Stimulated activated effector memory CD8-positive, alpha-beta T cell treated with anti-CD3 and anti-CD28 coated beads, Interleukin-12 subunit alpha, Interleukin-12 subunit beta, amount 100 ng/mL, for 72 hours (primary cell): Measurements from ENCODE around the gene REX1BD.

Source experiments
- ATAC-seq: fragments of 150-1000 bp; cut with Tn5 transposase; 2 replicates; pipeline ENCODE4 v1.10.0; 2021
- DNase-seq, 2 donors: peaks; one replicate each; pipeline ENCODE4 v3.0.0; 2021 to 2022; ENCODE audit warnings: low spot score in 2 of 2
- H3K27ac Mint-ChIP-seq: one replicate; pipeline ENCODE4 v1.8.0; 2022; ENCODE audit warnings: mild to moderate bottlenecking, mixed read lengths
- H3K36me3 Mint-ChIP-seq: one replicate; pipeline ENCODE4 v1.8.0; 2022; ENCODE audit warnings: mild to moderate bottlenecking, mixed read lengths
- H3K4me1 Mint-ChIP-seq: one replicate; pipeline ENCODE4 v1.8.0; 2022; ENCODE audit warnings: mixed read lengths
- H3K4me3 Mint-ChIP-seq: one replicate; pipeline ENCODE4 v1.8.0; 2022; ENCODE audit warnings: mild to moderate bottlenecking, mixed read lengths
- H3K9me3 Mint-ChIP-seq: one replicate; pipeline ENCODE4 v1.8.0; 2022; ENCODE audit warnings: mixed read lengths

The REX1BD gene

GRCh38 chr19:18566953-18567352, 21.6 kb upstream of the REX1BD start:
- H3K27ac Mint-ChIP-seq = no peak overlapping the region
- ATAC-seq (no peak), DNase-seq (no peak)
- peaks cover 9% of the 10 kb centered on the region for H3K4me1 Mint-ChIP-seq
- no peak overlapping the region for H3K4me3 Mint-ChIP-seq
- no peaks in the 10 kb centered on the region for H3K9me3 Mint-ChIP-seq
- peaks cover 100% of the 10 kb centered on the region for H3K36me3 Mint-ChIP-seq

DNA sequence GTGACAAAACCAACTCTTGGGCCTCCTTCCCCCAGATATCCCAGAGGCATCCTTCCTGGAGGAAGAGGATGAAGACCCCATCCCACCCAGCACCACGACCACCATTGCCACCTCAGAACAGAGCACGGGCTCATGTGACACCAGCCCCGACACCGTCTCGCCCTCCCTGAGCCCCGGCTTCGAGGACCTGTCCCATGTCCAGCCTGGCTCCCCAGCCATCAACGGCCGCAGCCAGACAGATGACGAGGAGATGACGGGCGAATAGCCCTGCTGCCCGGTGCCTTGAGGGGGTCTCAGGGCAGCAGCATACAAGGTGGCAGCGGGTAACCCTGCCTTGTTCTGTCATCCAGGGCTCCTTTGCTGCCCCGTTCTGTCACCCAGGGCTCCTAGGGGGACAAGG, 20.2 kb upstream of the REX1BD start:
- no peak for DNase-seq
- H3K4me3 Mint-ChIP-seq = no peak overlapping the region
- no peak for ATAC-seq
- no peak overlapping the region for H3K27ac Mint-ChIP-seq
- peaks cover 21% of the 10 kb centered on the region for H3K4me1 Mint-ChIP-seq
- no peaks in the 10 kb centered on the region for H3K9me3 Mint-ChIP-seq
- H3K36me3 Mint-ChIP-seq = peaks cover 100% of the 10 kb centered on the region

DNA sequence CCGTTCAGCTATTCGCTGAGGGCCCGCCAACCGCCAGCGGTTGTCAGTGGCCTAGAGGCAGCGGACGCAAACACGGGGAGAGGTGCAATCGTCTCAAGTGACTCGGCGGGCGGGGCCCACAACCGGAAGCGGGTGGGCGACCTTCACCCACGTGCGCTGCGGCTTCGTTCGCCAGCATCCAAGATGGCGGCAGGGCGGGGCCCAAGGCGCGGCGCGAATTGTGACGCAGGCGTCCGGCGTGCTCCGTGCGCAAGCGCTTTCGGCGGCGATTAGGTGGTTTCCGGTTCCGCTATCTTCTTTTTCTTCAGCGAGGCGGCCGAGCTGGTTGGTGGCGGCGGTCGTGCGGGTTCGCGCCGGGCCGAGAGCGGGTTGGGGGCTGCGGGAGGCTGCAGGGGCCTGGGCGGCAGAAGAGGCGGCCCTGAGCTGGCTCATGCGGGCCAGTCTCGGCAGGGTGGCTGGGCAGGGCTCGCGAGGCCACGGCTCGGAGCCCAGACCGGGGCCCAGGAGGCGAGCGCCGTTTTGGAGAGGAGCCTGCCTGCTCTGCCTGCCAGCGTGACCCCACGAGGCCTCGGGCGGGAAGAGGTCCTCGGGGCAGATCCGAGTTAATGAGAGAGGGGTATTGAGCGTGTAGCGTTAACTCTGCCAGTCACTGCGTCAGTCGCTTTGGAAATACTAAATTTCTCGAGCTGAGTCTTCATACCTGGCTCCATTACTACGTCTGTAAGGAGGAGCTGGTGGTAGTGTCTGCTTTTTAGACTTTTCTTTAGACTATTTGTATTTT, 16.8 kb upstream of the REX1BD start, which contains the start of gene UBA52:
Gene UBA52, plus strand, starts transcription at position 294 of the 781 bp plus-strand sequence. CDS start 1,444 bp downstream, outside the sequence.
- H3K27ac Mint-ChIP-seq = peak within 1 kb of the TSS; percentile 97
- H3K4me3 Mint-ChIP-seq = peak within 1 kb of the TSS; percentile 83
- H3K9me3 Mint-ChIP-seq = no peaks in the 10 kb centered on the region
- peaks cover 37% of the 10 kb centered on the region for H3K4me1 Mint-ChIP-seq
- H3K36me3 Mint-ChIP-seq = peaks cover 100% of the 10 kb centered on the region
- peak; percentile 96 for ATAC-seq
- peak; percentile 98 to 100 for DNase-seq

- Mint-ChIP-seq H3K4me1 (peaks cover 37% of the 10 kb centered on the region), H3K4me3 (no peak overlapping the region), H3K9me3 (no peaks in the 10 kb centered on the region), H3K36me3 (peaks cover 88% of the 10 kb centered on the region), H3K27ac (peak overlapping the region; percentile 54)
- DNase-seq = no peak
- no peak for ATAC-seq
These were observed 13.8 kb upstream of the REX1BD start for GRCh38 chr19:18574691-18575291.

- no peak overlapping the region for H3K27ac Mint-ChIP-seq
- no peak overlapping the region for H3K4me3 Mint-ChIP-seq
These were observed 12.2 kb upstream of the REX1BD start for GRCh38 chr19:18576383-18576782.

DNA sequence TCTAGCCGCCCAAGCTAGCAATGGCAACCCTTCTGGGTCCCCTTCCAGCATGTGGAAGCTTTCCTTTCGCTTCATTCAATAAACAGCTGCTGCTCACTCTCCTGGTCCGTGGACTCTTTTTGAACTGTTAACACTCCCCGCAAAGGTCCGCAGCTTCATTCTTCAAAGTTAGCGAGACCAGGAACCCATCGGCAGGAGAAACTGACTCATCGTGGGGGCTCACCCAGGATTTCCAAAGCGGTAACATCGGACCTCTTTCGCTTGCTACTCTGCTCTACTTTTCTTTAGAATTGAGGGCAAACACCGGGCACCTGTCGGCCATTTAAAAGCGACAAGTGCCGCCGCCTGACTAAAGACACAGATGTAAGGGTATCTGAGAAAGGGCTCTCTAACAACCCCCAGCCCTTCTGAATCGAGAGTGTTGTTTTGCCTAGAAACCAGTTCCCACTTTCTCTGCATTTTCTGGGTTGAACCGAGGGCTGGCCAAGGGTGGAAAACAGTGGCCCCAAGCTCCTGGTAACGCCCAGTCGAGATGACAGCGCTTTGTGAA, 11.2 kb upstream of the REX1BD start:
- no peak for DNase-seq
- Mint-ChIP-seq H3K4me3 (no peak overlapping the region), H3K27ac (no peak overlapping the region), H3K36me3 (peaks cover 61% of the 10 kb centered on the region), H3K4me1 (peaks cover 25% of the 10 kb centered on the region), H3K9me3 (no peaks in the 10 kb centered on the region)
- ATAC-seq = no peak

More at GRCh38 chr19:18576383-18576782, 12.2 kb upstream of the REX1BD start:
- no peak for DNase-seq
- ATAC-seq = no peak
- H3K4me1 Mint-ChIP-seq = peaks cover 34% of the 10 kb centered on the region
- H3K9me3 Mint-ChIP-seq = no peaks in the 10 kb centered on the region
- H3K36me3 Mint-ChIP-seq = peaks cover 72% of the 10 kb centered on the region

DNA sequence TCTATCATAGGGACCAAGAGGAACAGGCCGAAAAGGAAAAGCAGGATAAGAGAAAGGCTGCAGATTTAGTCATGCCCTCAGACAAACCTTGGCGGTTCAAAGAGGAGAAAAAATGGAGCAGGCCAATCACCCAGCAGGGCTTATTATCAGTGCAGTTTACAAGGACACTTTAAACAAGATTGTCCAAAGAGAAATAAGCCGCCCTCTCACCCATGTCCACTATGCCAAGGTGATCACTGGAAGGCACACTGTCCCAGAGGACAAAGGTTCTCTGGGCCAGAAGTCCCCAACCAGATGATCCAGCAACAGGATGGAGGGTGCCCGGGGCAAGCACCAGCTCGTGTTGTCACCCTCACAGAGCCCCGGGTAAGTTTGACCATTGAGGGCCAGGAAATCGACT, 8.3 kb upstream of the REX1BD start:
- Mint-ChIP-seq H3K4me1 (peaks cover 2% of the 10 kb centered on the region), H3K36me3 (peaks cover 32% of the 10 kb centered on the region), H3K4me3 (no peak overlapping the region), H3K27ac (no peak overlapping the region), H3K9me3 (no peaks in the 10 kb centered on the region)
- DNase-seq (no peak), ATAC-seq (no peak)

DNA sequence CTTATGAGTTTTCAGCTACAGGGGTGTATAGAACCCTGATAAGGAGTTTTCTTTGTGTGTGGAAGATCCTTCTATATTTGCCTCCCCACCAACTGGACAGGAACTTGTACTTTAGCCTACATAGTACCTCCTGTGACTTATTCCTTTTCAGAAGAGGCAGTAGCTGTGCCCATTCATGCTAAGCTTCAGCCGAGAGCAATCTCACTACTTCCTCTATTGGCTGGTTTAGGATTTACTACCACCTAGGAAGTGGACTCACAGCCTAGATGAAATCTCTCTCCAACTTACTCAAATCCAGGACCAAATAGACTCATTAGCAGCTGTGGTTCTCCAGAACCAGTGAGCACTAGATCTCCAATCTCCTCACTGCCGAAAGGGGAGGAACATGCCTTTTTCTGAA, 2.3 kb upstream of the REX1BD start:
- H3K4me3 Mint-ChIP-seq = peak overlapping the region; percentile 84
- H3K9me3 Mint-ChIP-seq = no peaks in the 10 kb centered on the region
- H3K4me1 Mint-ChIP-seq = peaks cover 33% of the 10 kb centered on the region
- ATAC-seq = no peak
- DNase-seq = no peak
- H3K27ac Mint-ChIP-seq = no peak overlapping the region
- peaks cover 24% of the 10 kb centered on the region for H3K36me3 Mint-ChIP-seq

- Mint-ChIP-seq H3K9me3 (no peaks in the 10 kb centered on the region), H3K4me3 (peak overlapping the region; percentile 84), H3K27ac (peak overlapping the region; percentile 94), H3K4me1 (peaks cover 33% of the 10 kb centered on the region), H3K36me3 (peaks cover 34% of the 10 kb centered on the region)
- DNase-seq = no peak
- no peak for ATAC-seq
These were observed 1.0 kb upstream of the REX1BD start for GRCh38 chr19:18587561-18587960.

DNA sequence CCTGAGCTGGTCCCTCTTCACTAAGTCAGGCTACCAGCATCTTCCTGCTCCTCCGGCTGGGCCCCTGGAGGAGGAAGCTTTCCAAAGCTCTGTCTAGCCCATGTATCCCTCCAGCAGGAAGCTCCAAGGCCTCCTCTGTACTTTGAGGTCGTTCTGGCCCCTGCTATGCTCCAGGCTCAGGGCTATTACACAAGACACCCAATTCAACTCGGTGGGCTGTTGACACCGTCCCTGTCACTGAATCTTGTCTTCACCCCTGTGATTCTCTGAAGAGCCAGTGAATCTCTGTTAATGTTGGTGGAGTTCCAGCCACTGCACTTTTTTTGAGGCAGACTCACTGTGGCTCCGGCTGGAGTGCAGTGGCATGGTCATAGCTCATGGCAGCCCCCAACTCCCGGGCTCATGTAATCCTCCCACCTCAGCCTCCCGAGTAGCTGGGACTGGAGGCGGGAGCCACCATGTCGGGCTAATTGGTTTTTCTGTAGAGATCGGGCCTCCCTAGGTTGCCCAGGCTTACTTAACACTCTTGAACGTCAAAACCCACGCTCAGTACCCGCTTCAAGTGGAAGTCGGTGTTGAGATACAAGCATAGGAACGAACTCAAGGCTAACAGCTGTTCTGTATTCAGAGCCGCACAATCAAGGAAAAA, 512 bp upstream of the REX1BD start:
- Mint-ChIP-seq H3K27ac (peak overlapping the region; percentile 94), H3K9me3 (no peaks in the 10 kb centered on the region), H3K36me3 (peaks cover 34% of the 10 kb centered on the region), H3K4me3 (peak overlapping the region; percentile 84), H3K4me1 (peaks cover 34% of the 10 kb centered on the region)
- DNase-seq (no peak), ATAC-seq (peak; percentile 5)

DNA sequence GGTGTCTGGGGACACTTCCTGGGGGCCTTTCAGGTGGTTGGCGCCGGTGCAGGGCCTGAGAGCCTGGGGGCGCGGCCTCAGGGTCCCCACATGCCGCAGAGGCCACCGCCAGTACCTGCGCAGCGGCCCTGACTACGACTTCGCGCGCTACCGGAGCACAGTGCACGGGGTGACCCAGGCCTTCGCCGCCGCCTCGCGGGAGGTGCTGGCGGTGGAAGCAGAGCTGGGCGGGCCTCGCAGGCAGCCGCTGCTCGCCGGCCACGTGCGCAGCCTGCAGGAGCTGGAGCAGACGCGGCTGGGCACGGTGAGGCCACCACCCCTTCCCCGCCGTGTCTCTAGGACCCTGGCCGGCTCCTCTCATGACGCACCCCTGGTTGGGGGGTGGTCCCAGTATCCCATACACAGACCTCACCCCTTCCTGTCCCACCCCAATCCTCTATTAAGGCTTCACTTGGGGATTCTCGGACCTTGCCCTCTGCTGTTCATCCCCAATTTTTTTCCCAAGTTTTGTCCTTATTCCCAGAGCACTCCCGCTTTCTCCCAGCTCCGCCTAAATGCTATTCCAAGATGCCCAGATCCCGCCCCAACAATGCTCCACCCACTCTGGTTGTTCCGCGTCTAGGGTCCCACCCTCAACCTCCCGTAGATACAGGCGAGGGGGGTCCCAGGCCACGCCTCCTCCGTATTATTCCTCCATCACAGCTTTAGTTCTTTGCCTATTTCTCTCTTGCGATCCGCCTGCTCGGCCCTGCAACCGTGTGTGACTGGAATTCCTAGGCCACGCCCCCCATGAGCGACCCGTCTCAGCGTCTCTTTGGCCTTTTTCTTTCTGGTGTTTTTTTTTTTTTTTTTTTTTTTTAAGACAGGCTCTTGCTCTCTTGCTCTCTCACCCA, 1.0 kb downstream of the REX1BD start:
- H3K27ac Mint-ChIP-seq = peak overlapping the region; percentile 94
- H3K9me3 Mint-ChIP-seq = no peaks in the 10 kb centered on the region
- peak; percentile 75 for ATAC-seq
- peaks cover 34% of the 10 kb centered on the region for H3K36me3 Mint-ChIP-seq
- H3K4me3 Mint-ChIP-seq = peak overlapping the region; percentile 84
- H3K4me1 Mint-ChIP-seq = peaks cover 48% of the 10 kb centered on the region
- DNase-seq = peak in 1 of 2 donors; percentile 62

- peak overlapping the region; percentile 84 for H3K4me3 Mint-ChIP-seq
- H3K36me3 Mint-ChIP-seq = peaks cover 34% of the 10 kb centered on the region
- H3K27ac Mint-ChIP-seq = peak overlapping the region; percentile 94
- DNase-seq (no peak), ATAC-seq (no peak)
- H3K9me3 Mint-ChIP-seq = no peaks in the 10 kb centered on the region
- H3K4me1 Mint-ChIP-seq = peaks cover 52% of the 10 kb centered on the region
These were observed 2.0 kb downstream of the REX1BD start for GRCh38 chr19:18590273-18591272.

- peak overlapping the region; percentile 84 for H3K4me3 Mint-ChIP-seq
- H3K36me3 Mint-ChIP-seq = peaks cover 34% of the 10 kb centered on the region
- DNase-seq (no peak), ATAC-seq (no peak)
- H3K9me3 Mint-ChIP-seq = no peaks in the 10 kb centered on the region
- H3K4me1 Mint-ChIP-seq = peaks cover 49% of the 10 kb centered on the region
- no peak overlapping the region for H3K27ac Mint-ChIP-seq
These were observed 3.3 kb downstream of the REX1BD start for GRCh38 chr19:18591735-18592385.
